MM.1S (cell line): ENCODE measurements around the gene ZNRF1.

Experiments
- DNase-seq: peaks from one replicate; pipeline ENCODE4 v3.0.0-alpha.2; 2015
- H2AFZ ChIP-seq: fragments of 300-600 bp; sonication (generic); 2 replicates; pipeline ENCODE4 v1.6.0; 2016; ENCODE audit warnings: antibody characterized with exemption, low read length
- H3F3A ChIP-seq: fragments of 300-600 bp; sonication (generic); 2 replicates; pipeline ENCODE4 v1.6.1; 2016; ENCODE audit warnings: mild to moderate bottlenecking, antibody characterized with exemption, low read length, moderate library complexity, mixed read lengths; ENCODE audit not compliant: insufficient read depth
- H3K27ac ChIP-seq: fragments of 300-600 bp; sonication (generic); 2 replicates; pipeline ENCODE4 v1.5.1; 2016; ENCODE audit warnings: mild to moderate bottlenecking, low read length
- H3K27me3 ChIP-seq: fragments of 300-600 bp; sonication (generic); replicated peaks from 2 replicates; pipeline ENCODE4 v1.6.0; 2016; ENCODE audit warnings: low read length; ENCODE audit not compliant: insufficient read depth
- H3K36me3 ChIP-seq: fragments of 300-600 bp; sonication (generic); replicated peaks from 2 replicates; pipeline ENCODE4 v1.6.1; 2016; ENCODE audit warnings: mild to moderate bottlenecking, low read length, mixed read lengths; ENCODE audit not compliant: insufficient read depth
- H3K4me1 ChIP-seq: fragments of 300-600 bp; sonication (generic); 2 replicates; pipeline ENCODE4 v1.6.1; 2016; ENCODE audit warnings: low read length, mixed read lengths
- H3K4me2 ChIP-seq: fragments of 300-600 bp; sonication (generic); 2 replicates; pipeline ENCODE4 v1.6.0; 2016; ENCODE audit warnings: low read depth, low read length
- H3K4me3 ChIP-seq: fragments of 300-600 bp; sonication (generic); 2 replicates; pipeline ENCODE4 v1.5.1; 2016; ENCODE audit warnings: low read length, mixed read lengths
- H3K79me2 ChIP-seq: fragments of 300-600 bp; sonication (generic); 2 replicates; pipeline ENCODE4 v1.6.1; 2016; ENCODE audit warnings: mixed run types, low read length, mixed read lengths
- H3K9ac ChIP-seq: fragments of 300-600 bp; sonication (generic); 2 replicates; pipeline ENCODE4 v1.6.1; 2016; ENCODE audit warnings: low read length, mixed read lengths
- H3K9me2 ChIP-seq: fragments of 300-600 bp; sonication (generic); replicated peaks from 2 replicates; pipeline ENCODE4 v1.6.1; 2016; ENCODE audit warnings: mild to moderate bottlenecking, low read length, mixed read lengths; ENCODE audit not compliant: insufficient read depth
- H3K9me3 ChIP-seq: fragments of 300-600 bp; sonication (generic); replicated peaks from 2 replicates; pipeline ENCODE4 v1.6.1; 2016; ENCODE audit warnings: mild to moderate bottlenecking, low read length, mixed read lengths; ENCODE audit not compliant: insufficient read depth
- H4K20me1 ChIP-seq: fragments of 300-600 bp; sonication (generic); 2 replicates; pipeline ENCODE4 v1.6.1; 2016; ENCODE audit warnings: mild to moderate bottlenecking, low read length, moderate library complexity, mixed read lengths; ENCODE audit not compliant: insufficient read depth
- EZH2 ChIP-seq: fragments of 300-600 bp; sonication (generic); optimal IDR thresholded peaks from 2 replicates; pipeline ENCODE3; 2017; ENCODE audit warnings: low read depth, mild to moderate bottlenecking, antibody characterized with exemption, low read length, mixed read lengths
- EZH2phosphoT487 ChIP-seq: fragments of 300-600 bp; sonication (generic); IDR thresholded peaks from 2 replicates; pipeline ENCODE4 v1.6.1; 2018; ENCODE audit warnings: antibody characterized with exemption, low read length
- TF ChIP-seq, protein P1 (sequence below): fragments of 300-600 bp; sonication (generic); IDR thresholded peaks from 2 replicates; pipeline ENCODE4 v1.5.1; 2016; ENCODE audit warnings: antibody characterized with exemption, low read length, mixed read lengths

The ZNRF1 gene

DNA sequence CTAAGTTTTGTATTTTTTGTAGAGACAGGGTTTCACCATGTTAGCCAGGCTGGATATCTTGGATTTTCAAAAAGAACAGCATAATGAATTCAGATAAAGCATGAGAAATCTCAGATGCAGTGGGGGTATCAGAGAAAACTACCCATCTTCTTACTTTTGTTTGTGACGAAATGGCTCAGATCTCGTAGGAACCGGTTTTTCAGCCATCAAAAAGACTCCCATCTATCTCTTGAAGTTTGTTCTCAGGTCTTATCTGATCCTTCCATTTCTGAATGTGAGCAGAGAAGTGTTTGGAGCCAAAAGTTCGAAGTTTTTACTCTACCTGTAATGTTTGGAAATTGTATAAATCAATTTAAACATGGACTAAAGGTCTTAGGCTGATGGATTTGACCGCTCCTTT lies 60.6 kb downstream of the ZNRF1 start:
- no peak overlapping the region for H3K4me2 ChIP-seq
- H3F3A ChIP-seq = no peaks in the 10 kb centered on the region
- no peaks in the 10 kb centered on the region for H3K9me2 ChIP-seq
- H4K20me1 ChIP-seq = no peaks in the 10 kb centered on the region
- H3K4me1 ChIP-seq = no peaks in the 10 kb centered on the region
- H3K4me3 ChIP-seq = no peak overlapping the region
- H3K9ac ChIP-seq = no peak overlapping the region
- H3K79me2 ChIP-seq = no peaks in the 10 kb centered on the region
- no peaks in the 10 kb centered on the region for H3K9me3 ChIP-seq
- H3K27me3 ChIP-seq = no peaks in the 10 kb centered on the region
- no peak for DNase-seq
- H2AFZ ChIP-seq = no peak overlapping the region
- H3K27ac ChIP-seq = no peak overlapping the region
- TF ChIP-seq EZH2 (no peak), EZH2phosphoT487 (no peak)
- TF ChIP-seq, protein P1, sequence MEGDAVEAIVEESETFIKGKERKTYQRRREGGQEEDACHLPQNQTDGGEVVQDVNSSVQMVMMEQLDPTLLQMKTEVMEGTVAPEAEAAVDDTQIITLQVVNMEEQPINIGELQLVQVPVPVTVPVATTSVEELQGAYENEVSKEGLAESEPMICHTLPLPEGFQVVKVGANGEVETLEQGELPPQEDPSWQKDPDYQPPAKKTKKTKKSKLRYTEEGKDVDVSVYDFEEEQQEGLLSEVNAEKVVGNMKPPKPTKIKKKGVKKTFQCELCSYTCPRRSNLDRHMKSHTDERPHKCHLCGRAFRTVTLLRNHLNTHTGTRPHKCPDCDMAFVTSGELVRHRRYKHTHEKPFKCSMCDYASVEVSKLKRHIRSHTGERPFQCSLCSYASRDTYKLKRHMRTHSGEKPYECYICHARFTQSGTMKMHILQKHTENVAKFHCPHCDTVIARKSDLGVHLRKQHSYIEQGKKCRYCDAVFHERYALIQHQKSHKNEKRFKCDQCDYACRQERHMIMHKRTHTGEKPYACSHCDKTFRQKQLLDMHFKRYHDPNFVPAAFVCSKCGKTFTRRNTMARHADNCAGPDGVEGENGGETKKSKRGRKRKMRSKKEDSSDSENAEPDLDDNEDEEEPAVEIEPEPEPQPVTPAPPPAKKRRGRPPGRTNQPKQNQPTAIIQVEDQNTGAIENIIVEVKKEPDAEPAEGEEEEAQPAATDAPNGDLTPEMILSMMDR = no peak
- H3K36me3 ChIP-seq = no peaks in the 10 kb centered on the region

DNA sequence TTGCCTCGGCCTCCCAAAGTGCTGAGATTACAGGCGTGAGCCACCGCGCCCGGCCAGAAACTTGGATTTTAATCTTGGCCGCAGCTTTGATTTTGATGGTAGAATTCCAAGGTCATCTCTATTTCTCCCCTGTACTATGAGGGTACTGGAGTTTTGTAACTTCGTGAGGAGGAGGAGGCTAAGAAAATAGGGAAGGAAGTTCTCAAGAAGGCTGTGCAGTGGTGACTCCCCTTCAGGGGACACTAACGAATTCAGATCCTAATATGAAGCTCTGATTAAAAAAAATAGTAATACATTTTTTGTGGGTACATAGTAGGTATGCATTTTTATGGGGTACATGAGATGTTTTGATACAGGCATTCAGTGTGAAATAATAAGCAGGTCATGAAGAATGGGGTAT lies 61.9 kb downstream of the ZNRF1 start:
- Histone ChIP-seq H3K9ac (no peak overlapping the region), H3K27me3 (no peaks in the 10 kb centered on the region), H3K79me2 (no peaks in the 10 kb centered on the region), H3K9me2 (no peaks in the 10 kb centered on the region), H3K27ac (no peak overlapping the region), H3K4me2 (no peak overlapping the region), H3F3A (no peaks in the 10 kb centered on the region), H2AFZ (no peak overlapping the region), H3K36me3 (no peaks in the 10 kb centered on the region), H3K4me3 (no peak overlapping the region), H3K4me1 (no peaks in the 10 kb centered on the region), H4K20me1 (no peaks in the 10 kb centered on the region), H3K9me3 (no peaks in the 10 kb centered on the region)
- TF ChIP-seq, protein P1 = no peak
- no peak for TF ChIP-seq EZH2
- no peak for TF ChIP-seq EZH2phosphoT487
- DNase-seq = no peak

DNA sequence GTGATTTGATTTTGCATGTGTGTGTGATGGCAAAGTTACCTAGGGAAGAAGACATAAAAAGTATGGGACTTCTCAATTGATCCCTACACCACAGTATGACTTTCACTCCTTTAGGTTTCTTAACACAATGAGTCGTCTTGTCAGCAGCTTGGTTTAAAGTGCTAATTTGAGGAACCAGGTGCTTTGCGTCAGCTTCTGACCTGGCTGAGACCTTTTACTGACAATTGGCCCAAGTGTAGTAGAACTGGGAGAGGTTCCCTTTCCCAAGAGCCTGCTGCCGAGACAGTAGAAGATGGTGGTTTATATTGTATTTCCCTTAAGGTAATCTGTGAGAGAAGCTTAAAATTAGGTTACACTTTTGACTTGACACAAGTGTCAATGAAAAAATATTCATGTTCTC lies 62.8 kb downstream of the ZNRF1 start:
- Histone ChIP-seq H3K4me3 (no peak overlapping the region), H3K9ac (no peak overlapping the region), H3K9me2 (no peaks in the 10 kb centered on the region), H4K20me1 (no peaks in the 10 kb centered on the region), H3K4me2 (no peak overlapping the region), H3K27me3 (no peaks in the 10 kb centered on the region), H3K4me1 (no peaks in the 10 kb centered on the region), H3K36me3 (no peaks in the 10 kb centered on the region), H3F3A (no peaks in the 10 kb centered on the region), H2AFZ (no peak overlapping the region), H3K27ac (no peak overlapping the region), H3K9me3 (no peaks in the 10 kb centered on the region), H3K79me2 (no peaks in the 10 kb centered on the region)
- TF ChIP-seq EZH2phosphoT487 = no peak
- TF ChIP-seq, protein P1 = no peak
- TF ChIP-seq EZH2 = no peak
- DNase-seq = no peak
